Measurements from ENCODE around the gene CDPF1. TPM values are rescaled to one million over a fixed set of nuclear protein-coding genes. Genes with fewer than 3 reads are reported as not detected.

CDPF1 gene
- total RNA-seq, 1 donor from 2014 or later = 14.6 TPM

GRCh38 chr22:46259374-46259773 lies 9.3 kb upstream of the CDPF1 start:
- H3K4me3 ChIP-seq (ENCODE audit: low read length in 3 of 3) = no peak overlapping the region
- no peaks in the 10 kb centered on the region for H3K9me3 ChIP-seq (ENCODE audit: control insufficient read depth in 3 of 3, low read length in 3 of 3)
- H3K4me1 ChIP-seq (ENCODE audit: control insufficient read depth in 3 of 3, insufficient read depth in 3 of 3, low read length in 3 of 3) = peaks cover 0 to 12% (median 12%) of the 10 kb centered on the region in 3 donors
- H3K27ac ChIP-seq (ENCODE audit: low read depth, low read length) = no peak overlapping the region
- H3K27me3 ChIP-seq (ENCODE audit: control insufficient read depth in 3 of 3, insufficient read depth in 3 of 3, low read length in 3 of 3) = peaks cover 4 to 7% (median 7%) of the 10 kb centered on the region in 3 donors
- no peak overlapping the region for H3K9ac ChIP-seq (ENCODE audit: low read depth in 1 of 3, low read length in 3 of 3)
- H3K36me3 ChIP-seq (ENCODE audit: control insufficient read depth in 3 of 3, insufficient read depth in 3 of 3, low read length in 3 of 3) = no peaks in the 10 kb centered on the region

GRCh38 chr22:46256358-46256958 lies 6.4 kb upstream of the CDPF1 start:
- Histone ChIP-seq H3K27me3 (ENCODE audit: control insufficient read depth in 3 of 3, insufficient read depth in 3 of 3, low read length in 3 of 3) (no peaks in the 10 kb centered on the region), H3K9me3 (ENCODE audit: control insufficient read depth in 3 of 3, low read length in 3 of 3) (no peaks in the 10 kb centered on the region), H3K36me3 (ENCODE audit: control insufficient read depth in 3 of 3, insufficient read depth in 3 of 3, low read length in 3 of 3) (no peaks in the 10 kb centered on the region), H3K27ac (ENCODE audit: low read depth, low read length) (no peak overlapping the region), H3K4me1 (ENCODE audit: control insufficient read depth in 3 of 3, insufficient read depth in 3 of 3, low read length in 3 of 3) (peaks cover 2 to 12% (median 12%) of the 10 kb centered on the region in 3 donors), H3K9ac (ENCODE audit: low read depth in 1 of 3, low read length in 3 of 3) (no peak overlapping the region), H3K4me3 (ENCODE audit: low read length in 3 of 3) (no peak overlapping the region)

GRCh38 chr22:46251816-46252380 lies 1.8 kb upstream of the CDPF1 start:
- H3K4me3 ChIP-seq (ENCODE audit: low read length in 3 of 3) = no peak overlapping the region
- H3K27ac ChIP-seq (ENCODE audit: low read depth, low read length) = no peak overlapping the region
- no peaks in the 10 kb centered on the region for H3K27me3 ChIP-seq (ENCODE audit: control insufficient read depth in 3 of 3, insufficient read depth in 3 of 3, low read length in 3 of 3)
- H3K9me3 ChIP-seq (ENCODE audit: control insufficient read depth in 3 of 3, low read length in 3 of 3) = no peaks in the 10 kb centered on the region
- H3K4me1 ChIP-seq (ENCODE audit: control insufficient read depth in 3 of 3, insufficient read depth in 3 of 3, low read length in 3 of 3) = peaks cover 10 to 36% (median 28%) of the 10 kb centered on the region in 3 donors
- no peak overlapping the region for H3K9ac ChIP-seq (ENCODE audit: low read depth in 1 of 3, low read length in 3 of 3)
- peaks cover 0 to 6% (median 3%) of the 10 kb centered on the region in 3 donors for H3K36me3 ChIP-seq (ENCODE audit: control insufficient read depth in 3 of 3, insufficient read depth in 3 of 3, low read length in 3 of 3)

- no peaks in the 10 kb centered on the region for H3K9me3 ChIP-seq (ENCODE audit: control insufficient read depth in 3 of 3, low read length in 3 of 3)
- H3K36me3 ChIP-seq (ENCODE audit: control insufficient read depth in 3 of 3, insufficient read depth in 3 of 3, low read length in 3 of 3) = peaks cover 0 to 7% (median 6%) of the 10 kb centered on the region in 3 donors
- no peaks in the 10 kb centered on the region for H3K27me3 ChIP-seq (ENCODE audit: control insufficient read depth in 3 of 3, insufficient read depth in 3 of 3, low read length in 3 of 3)
- H3K4me3 ChIP-seq (ENCODE audit: low read length in 3 of 3) = peak overlapping the region; percentile 75 to 92 (median 88)
- H3K4me1 ChIP-seq (ENCODE audit: control insufficient read depth in 3 of 3, insufficient read depth in 3 of 3, low read length in 3 of 3) = peaks cover 10 to 30% (median 23%) of the 10 kb centered on the region in 3 donors
- H3K27ac ChIP-seq (ENCODE audit: low read depth, low read length) = no peak overlapping the region
- H3K9ac ChIP-seq (ENCODE audit: low read depth in 1 of 3, low read length in 3 of 3) = peak overlapping the region; percentile 88 to 98 (median 90)
These were observed 1.2 kb upstream of the CDPF1 start for GRCh38 chr22:46251266-46251665.

GRCh38 chr22:46250783-46251125 lies 661 bp upstream of the CDPF1 start:
- Histone ChIP-seq H3K27me3 (ENCODE audit: control insufficient read depth in 3 of 3, insufficient read depth in 3 of 3, low read length in 3 of 3) (no peaks in the 10 kb centered on the region), H3K9me3 (ENCODE audit: control insufficient read depth in 3 of 3, low read length in 3 of 3) (no peaks in the 10 kb centered on the region), H3K36me3 (ENCODE audit: control insufficient read depth in 3 of 3, insufficient read depth in 3 of 3, low read length in 3 of 3) (peaks cover 0 to 7% (median 6%) of the 10 kb centered on the region in 3 donors), H3K27ac (ENCODE audit: low read depth, low read length) (peak overlapping the region; percentile 86), H3K9ac (ENCODE audit: low read depth in 1 of 3, low read length in 3 of 3) (peak overlapping the region; percentile 88 to 98 (median 90)), H3K4me1 (ENCODE audit: control insufficient read depth in 3 of 3, insufficient read depth in 3 of 3, low read length in 3 of 3) (peaks cover 12 to 27% (median 23%) of the 10 kb centered on the region in 3 donors), H3K4me3 (ENCODE audit: low read length in 3 of 3) (peak overlapping the region; percentile 75 to 92 (median 88))

GRCh38 chr22:46247443-46247975 lies 2.6 kb downstream of the CDPF1 start:
- H3K36me3 ChIP-seq (ENCODE audit: control insufficient read depth in 3 of 3, insufficient read depth in 3 of 3, low read length in 3 of 3) = peaks cover 13 to 23% (median 17%) of the 10 kb centered on the region in 3 donors
- H3K9me3 ChIP-seq (ENCODE audit: control insufficient read depth in 3 of 3, low read length in 3 of 3) = no peaks in the 10 kb centered on the region
- H3K9ac ChIP-seq (ENCODE audit: low read depth in 1 of 3, low read length in 3 of 3) = peak overlapping the region in 2 of 3 donors; percentile 3 to 5
- H3K4me3 ChIP-seq (ENCODE audit: low read length in 3 of 3) = no peak overlapping the region
- no peak overlapping the region for H3K27ac ChIP-seq (ENCODE audit: low read depth, low read length)
- no peaks in the 10 kb centered on the region for H3K27me3 ChIP-seq (ENCODE audit: control insufficient read depth in 3 of 3, insufficient read depth in 3 of 3, low read length in 3 of 3)
- peaks cover 22 to 40% (median 36%) of the 10 kb centered on the region in 3 donors for H3K4me1 ChIP-seq (ENCODE audit: control insufficient read depth in 3 of 3, insufficient read depth in 3 of 3, low read length in 3 of 3)

GRCh38 chr22:46246178-46246577 lies 3.9 kb downstream of the CDPF1 start:
- H3K27me3 ChIP-seq (ENCODE audit: control insufficient read depth in 3 of 3, insufficient read depth in 3 of 3, low read length in 3 of 3) = no peaks in the 10 kb centered on the region
- peaks cover 13 to 23% (median 17%) of the 10 kb centered on the region in 3 donors for H3K36me3 ChIP-seq (ENCODE audit: control insufficient read depth in 3 of 3, insufficient read depth in 3 of 3, low read length in 3 of 3)
- no peaks in the 10 kb centered on the region for H3K9me3 ChIP-seq (ENCODE audit: control insufficient read depth in 3 of 3, low read length in 3 of 3)
- H3K4me1 ChIP-seq (ENCODE audit: control insufficient read depth in 3 of 3, insufficient read depth in 3 of 3, low read length in 3 of 3) = peaks cover 23 to 41% (median 37%) of the 10 kb centered on the region in 3 donors
- H3K27ac ChIP-seq (ENCODE audit: low read depth, low read length) = no peak overlapping the region
- H3K9ac ChIP-seq (ENCODE audit: low read depth in 1 of 3, low read length in 3 of 3) = no peak overlapping the region
- no peak overlapping the region for H3K4me3 ChIP-seq (ENCODE audit: low read length in 3 of 3)

GRCh38 chr22:46245511-46245910 lies 4.6 kb downstream of the CDPF1 start:
- H3K9me3 ChIP-seq (ENCODE audit: control insufficient read depth in 3 of 3, low read length in 3 of 3) = no peaks in the 10 kb centered on the region
- H3K4me3 ChIP-seq (ENCODE audit: low read length in 3 of 3) = peak overlapping the region in 2 of 3 donors; percentile 0 to 61
- H3K4me1 ChIP-seq (ENCODE audit: control insufficient read depth in 3 of 3, insufficient read depth in 3 of 3, low read length in 3 of 3) = peaks cover 24 to 41% (median 38%) of the 10 kb centered on the region in 3 donors
- H3K9ac ChIP-seq (ENCODE audit: low read depth in 1 of 3, low read length in 3 of 3) = peak overlapping the region in 2 of 3 donors; percentile 20 to 68
- H3K36me3 ChIP-seq (ENCODE audit: control insufficient read depth in 3 of 3, insufficient read depth in 3 of 3, low read length in 3 of 3) = peaks cover 13 to 23% (median 17%) of the 10 kb centered on the region in 3 donors
- H3K27me3 ChIP-seq (ENCODE audit: control insufficient read depth in 3 of 3, insufficient read depth in 3 of 3, low read length in 3 of 3) = no peaks in the 10 kb centered on the region
- H3K27ac ChIP-seq (ENCODE audit: low read depth, low read length) = peak overlapping the region; percentile 3

GRCh38 chr22:46244771-46245170 lies 5.3 kb downstream of the CDPF1 start:
- H3K9ac ChIP-seq (ENCODE audit: low read depth in 1 of 3, low read length in 3 of 3) = peak overlapping the region in 1 of 3 donors; percentile 68
- no peaks in the 10 kb centered on the region for H3K27me3 ChIP-seq (ENCODE audit: control insufficient read depth in 3 of 3, insufficient read depth in 3 of 3, low read length in 3 of 3)
- H3K4me3 ChIP-seq (ENCODE audit: low read length in 3 of 3) = no peak overlapping the region
- no peak overlapping the region for H3K27ac ChIP-seq (ENCODE audit: low read depth, low read length)
- no peaks in the 10 kb centered on the region for H3K9me3 ChIP-seq (ENCODE audit: control insufficient read depth in 3 of 3, low read length in 3 of 3)
- peaks cover 13 to 23% (median 16%) of the 10 kb centered on the region in 3 donors for H3K36me3 ChIP-seq (ENCODE audit: control insufficient read depth in 3 of 3, insufficient read depth in 3 of 3, low read length in 3 of 3)
- H3K4me1 ChIP-seq (ENCODE audit: control insufficient read depth in 3 of 3, insufficient read depth in 3 of 3, low read length in 3 of 3) = peaks cover 31 to 46% (median 46%) of the 10 kb centered on the region in 3 donors

- H3K27ac ChIP-seq (ENCODE audit: low read depth, low read length) = no peak overlapping the region
- H3K4me3 ChIP-seq (ENCODE audit: low read length in 3 of 3) = no peak overlapping the region
- peaks cover 35 to 57% (median 55%) of the 10 kb centered on the region in 3 donors for H3K4me1 ChIP-seq (ENCODE audit: control insufficient read depth in 3 of 3, insufficient read depth in 3 of 3, low read length in 3 of 3)
- H3K27me3 ChIP-seq (ENCODE audit: control insufficient read depth in 3 of 3, insufficient read depth in 3 of 3, low read length in 3 of 3) = no peaks in the 10 kb centered on the region
- peaks cover 13 to 26% (median 17%) of the 10 kb centered on the region in 3 donors for H3K36me3 ChIP-seq (ENCODE audit: control insufficient read depth in 3 of 3, insufficient read depth in 3 of 3, low read length in 3 of 3)
- H3K9me3 ChIP-seq (ENCODE audit: control insufficient read depth in 3 of 3, low read length in 3 of 3) = no peaks in the 10 kb centered on the region
- no peak overlapping the region for H3K9ac ChIP-seq (ENCODE audit: low read depth in 1 of 3, low read length in 3 of 3)
These were observed 8.0 kb downstream of the CDPF1 start for GRCh38 chr22:46242076-46242475.
